ENCODE measurements around the gene MYBBP1A. TPM values are rescaled to one million over a fixed set of nuclear protein-coding genes. Genes with fewer than 3 reads are reported as not detected.

Gene MYBBP1A
- total RNA-seq, 1 experiment from 2014 or later, result 123 TPM

GRCh38 chr17:4577386-4577993 is 22.3 kb upstream of the MYBBP1A start:
- peaks cover 7% of the 10 kb centered on the region for H3K4me1 Mint-ChIP-seq (ENCODE audit: insufficient read depth, unreplicated experiment)
- BruUV-seq (replicated peaks), result no TSS peak
- H3K27me3 Mint-ChIP-seq (ENCODE audit: insufficient read depth, unreplicated experiment), result peaks cover 17% of the 10 kb centered on the region
- H3K4me3 Mint-ChIP-seq (ENCODE audit: unreplicated experiment), result no peak overlapping the region
- ChIA-PET CTCF (interaction anchor here (0.6 to 2.1 kb wide), 4 partner anchors 10 to 332 kb away, joined by 3 to 9 read pairs (median 3); no protein-coding TSS in a partner anchor), POLR2A (no interaction called here)
- H3K27ac Mint-ChIP-seq (ENCODE audit: low read depth, unreplicated experiment), result no peak overlapping the region
- intact Hi-C loops (cut with micrococcal nuclease), result no loop called here
- H3K36me3 Mint-ChIP-seq (ENCODE audit: insufficient read depth, unreplicated experiment), result no peaks in the 10 kb centered on the region
- DNase-seq (ENCODE audit: unreplicated experiment), result no peak
- no peaks in the 10 kb centered on the region for H3K9me3 Mint-ChIP-seq (ENCODE audit: unreplicated experiment)
- no peak for TF ChIP-seq CTCF (IDR thresholded peaks at IDR 0.05; ENCODE audit: unreplicated experiment)

GRCh38 chr17:4576729-4577322 is 21.6 kb upstream of the MYBBP1A start:
- CTCF ChIA-PET, result interaction anchor here (0.7 to 2.1 kb wide), 4 partner anchors 10 to 70 kb away, joined by 3 to 9 read pairs (median 3); no protein-coding TSS in a partner anchor
- TF ChIP-seq CTCF (IDR thresholded peaks at IDR 0.05; ENCODE audit: unreplicated experiment), result no peak
- Mint-ChIP-seq H3K27me3 (ENCODE audit: insufficient read depth, unreplicated experiment) (peaks cover 11% of the 10 kb centered on the region), H3K9me3 (ENCODE audit: unreplicated experiment) (no peaks in the 10 kb centered on the region), H3K4me3 (ENCODE audit: unreplicated experiment) (no peak overlapping the region), H3K36me3 (ENCODE audit: insufficient read depth, unreplicated experiment) (no peaks in the 10 kb centered on the region), H3K4me1 (ENCODE audit: insufficient read depth, unreplicated experiment) (peaks cover 7% of the 10 kb centered on the region), H3K27ac (ENCODE audit: low read depth, unreplicated experiment) (no peak overlapping the region)
- BruUV-seq (replicated peaks), result no TSS peak
- intact Hi-C loops (cut with micrococcal nuclease), result no loop called here
- DNase-seq (ENCODE audit: unreplicated experiment), result no peak
- POLR2A ChIA-PET, result no interaction called here

- H3K36me3 Mint-ChIP-seq (ENCODE audit: insufficient read depth, unreplicated experiment), result no peaks in the 10 kb centered on the region
- H3K27ac Mint-ChIP-seq (ENCODE audit: low read depth, unreplicated experiment), result no peak overlapping the region
- H3K4me1 Mint-ChIP-seq (ENCODE audit: insufficient read depth, unreplicated experiment), result peaks cover 7% of the 10 kb centered on the region
- BruUV-seq (replicated peaks), result no TSS peak
- H3K27me3 Mint-ChIP-seq (ENCODE audit: insufficient read depth, unreplicated experiment), result peaks cover 4% of the 10 kb centered on the region
- H3K4me3 Mint-ChIP-seq (ENCODE audit: unreplicated experiment), result no peak overlapping the region
- intact Hi-C loops (cut with micrococcal nuclease), result no loop called here
- ChIA-PET CTCF (interaction anchor here (2.1 kb wide), 1 partner anchor 9 kb away, joined by 9 read pairs; no protein-coding TSS in a partner anchor), POLR2A (no interaction called here)
- no peak for DNase-seq (ENCODE audit: unreplicated experiment)
- TF ChIP-seq CTCF (IDR thresholded peaks at IDR 0.05; ENCODE audit: unreplicated experiment), result no peak
- H3K9me3 Mint-ChIP-seq (ENCODE audit: unreplicated experiment), result no peaks in the 10 kb centered on the region
Observed at GRCh38 chr17:4576161-4576558, 21.0 kb upstream of the MYBBP1A start.

- H3K27me3 Mint-ChIP-seq (ENCODE audit: insufficient read depth, unreplicated experiment), result no peaks in the 10 kb centered on the region
- BruUV-seq (replicated peaks), result no TSS peak
- CTCF ChIA-PET, result interaction anchor here (1.2 kb wide), 1 partner anchor 9 kb away, joined by 5 read pairs; no protein-coding TSS in a partner anchor
Observed at GRCh38 chr17:4574448-4575045, 19.4 kb upstream of the MYBBP1A start.

More at GRCh38 chr17:4574448-4575045, 19.4 kb upstream of the MYBBP1A start:
- POLR2A ChIA-PET, result interaction anchor here (0.6 to 1.0 kb wide), 2 partner anchors 17 to 151 kb away, joined by 3 to 5 read pairs; no protein-coding TSS in a partner anchor
- H3K36me3 Mint-ChIP-seq (ENCODE audit: insufficient read depth, unreplicated experiment), result no peaks in the 10 kb centered on the region
- no peak overlapping the region for H3K27ac Mint-ChIP-seq (ENCODE audit: low read depth, unreplicated experiment)
- intact Hi-C loops (cut with micrococcal nuclease), result no loop called here
- no peaks in the 10 kb centered on the region for H3K9me3 Mint-ChIP-seq (ENCODE audit: unreplicated experiment)
- no peak overlapping the region for H3K4me3 Mint-ChIP-seq (ENCODE audit: unreplicated experiment)
- no peak for TF ChIP-seq CTCF (IDR thresholded peaks at IDR 0.05; ENCODE audit: unreplicated experiment)
- DNase-seq (ENCODE audit: unreplicated experiment), result no peak
- H3K4me1 Mint-ChIP-seq (ENCODE audit: insufficient read depth, unreplicated experiment), result peaks cover 2% of the 10 kb centered on the region

All from MCF 10A (cell line).